Motor neuron (in vitro differentiated cells): ENCODE measurements around the gene YIPF1. TPM values are rescaled to one million over a fixed set of nuclear protein-coding genes. Genes with fewer than 3 reads are reported as not detected.
"Not testable (repeated sequence)": the region's sequence is repeated elsewhere in the genome, so short reads cannot be mapped to it uniquely, and the experiment has no call there.

Experiments used
- ATAC-seq, 8 experiments: fragments of 200-7000 bp; cut with Tn5 transposase; replicated peaks in 6 of 8; 2 replicates each; pipeline ENCODE4 v1.8.0; 2021; ENCODE audit warnings: mild to moderate bottlenecking in 8 of 8, moderate library complexity in 8 of 8
- H3K27ac ChIP-seq, 2 donors: fragments of 250-450 bp; sonication (Bioruptor Pico); 2 replicates each; pipeline ENCODE4 v1.9.0; 2021; ENCODE audit warnings: antibody characterized with exemption in 2 of 2, mild to moderate bottlenecking in 2 of 2, moderate library complexity in 1 of 2
- H3K4me1 ChIP-seq, 2 donors: fragments of 250-450 bp; sonication (Bioruptor Pico); replicated peaks in 1 of 2; 2 replicates each; pipeline ENCODE4 v1.6.1; 2021; ENCODE audit warnings: antibody characterized with exemption in 2 of 2, mild to moderate bottlenecking in 2 of 2, moderate library complexity in 1 of 2
- H3K4me3 ChIP-seq, 5 donors: fragments of 250-450 bp; sonication (Bioruptor Pico); 2 replicates each; pipeline ENCODE4 v1.9.0; 2021; ENCODE audit warnings: antibody characterized with exemption in 5 of 5, mild to moderate bottlenecking in 5 of 5, moderate library complexity in 4 of 5
- WGBS, 10 experiments: fragments of 450-650 bp; shearing (Covaris generic); methylation state at CpG; one replicate each; pipeline ENCODE4 v1.0.0; 2022; 5-methylcytosine and 5-hydroxymethylcytosine counted together
- in situ Hi-C, 9 experiments: fragments of 400-800 bp; cut with MboI; loops; one replicate each; pipeline ENCODE4 v1.15.0; 2021; ENCODE audit warnings: low sequenced_read_pairs in 9 of 9, low pct_unique_long_range_greater_than_20kb in 2 of 9; ENCODE audit not compliant: unreplicated experiment in 9 of 9
- total RNA-seq, 8 experiments: library from RNA; unstranded; fragments of 300-600 nt; gene quantifications; 2 replicates each; pipeline versions ENCODE4 v1.2.3 to v1.2.4, GENCODE V29; 2022

The YIPF1 gene
- total RNA-seq, 8 experiments from 2014 or later: 18.4 to 41.4 (median 34.6) TPM

DNA sequence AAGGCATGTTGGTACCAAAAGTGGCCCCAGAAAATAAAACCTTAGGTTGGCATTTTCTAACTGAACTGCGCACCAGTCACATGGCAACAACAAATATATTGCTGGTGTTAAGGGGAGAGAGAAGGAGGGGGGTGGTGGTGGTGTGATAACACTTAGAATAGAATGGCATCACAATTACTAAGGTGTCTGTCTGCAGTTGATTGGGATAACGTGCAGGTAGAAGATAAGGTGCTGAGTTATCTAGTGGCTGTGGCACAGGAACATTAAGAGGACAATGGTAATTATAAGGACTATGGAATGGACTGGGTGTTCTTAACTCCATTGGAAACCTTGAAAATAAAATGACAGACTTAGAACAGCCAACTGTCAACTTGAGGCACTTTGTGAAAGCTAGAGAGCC lies 1.4 kb upstream of the YIPF1 start:
- no peak overlapping the region for H3K4me3 ChIP-seq
- ATAC-seq: no peak
- peaks cover 4 to 5% of the 10 kb centered on the region in 2 donors for H3K4me1 ChIP-seq
- WGBS, 10 experiments: 40 to 100% (median 92%) methylated on average over 1 to 2 of the region's 2 CpGs; no CpG with 5 or more reads in 2 of the 10 experiments
- in situ Hi-C loops: no loop called here
- H3K27ac ChIP-seq: no peak overlapping the region

DNA sequence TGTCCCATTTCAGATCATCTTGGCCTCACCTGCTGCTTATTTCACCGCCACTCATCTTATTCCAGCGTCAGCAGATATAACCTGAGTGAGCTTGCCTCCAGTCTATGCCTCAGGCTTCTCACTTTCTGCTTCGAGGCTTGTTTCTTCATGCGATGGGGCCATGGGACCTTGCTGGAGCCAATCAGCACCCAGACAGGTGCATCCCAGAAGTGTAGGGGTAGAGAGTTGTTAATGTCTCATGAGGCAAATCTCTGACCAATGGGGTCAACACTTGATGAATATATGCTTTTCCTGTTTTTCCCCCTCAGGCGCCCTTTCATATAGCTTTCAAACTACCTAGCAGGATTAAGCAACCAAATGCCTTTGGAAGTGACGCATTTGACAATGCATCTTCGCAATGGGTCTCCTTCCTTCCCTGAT lies 935 bp upstream of the YIPF1 start:
- in situ Hi-C loops: no loop called here
- ATAC-seq: no peak
- no peak overlapping the region for H3K4me3 ChIP-seq
- H3K4me1 ChIP-seq: peaks cover 4 to 5% of the 10 kb centered on the region in 2 donors
- no peak overlapping the region for H3K27ac ChIP-seq
- WGBS, 10 experiments: 60 to 100% (median 85%) methylated on average over 2 to 7 of the region's 7 CpGs; no CpG with 5 or more reads in 1 of the 10 experiments

DNA sequence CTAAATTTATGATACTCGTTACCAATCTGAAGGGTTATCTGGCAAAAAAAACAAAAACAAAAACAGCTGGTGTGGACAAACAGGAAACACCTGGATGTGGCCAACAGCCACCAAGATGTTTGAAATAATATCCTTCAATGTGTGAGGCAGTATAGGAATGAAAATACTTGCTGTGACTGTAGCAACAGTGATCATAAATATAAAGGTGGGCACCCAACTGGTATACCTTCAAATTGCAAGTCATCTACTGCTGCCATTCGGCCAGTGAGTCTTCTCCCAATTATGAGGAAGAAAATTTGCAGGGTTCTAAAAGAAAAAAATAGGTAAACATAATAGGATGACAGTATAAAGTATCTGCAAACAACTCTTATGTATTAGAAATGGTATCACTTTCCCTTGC lies 916 bp downstream of the YIPF1 start:
- no peak for ATAC-seq
- no peak overlapping the region for H3K27ac ChIP-seq
- in situ Hi-C loops: no loop called here

DNA sequence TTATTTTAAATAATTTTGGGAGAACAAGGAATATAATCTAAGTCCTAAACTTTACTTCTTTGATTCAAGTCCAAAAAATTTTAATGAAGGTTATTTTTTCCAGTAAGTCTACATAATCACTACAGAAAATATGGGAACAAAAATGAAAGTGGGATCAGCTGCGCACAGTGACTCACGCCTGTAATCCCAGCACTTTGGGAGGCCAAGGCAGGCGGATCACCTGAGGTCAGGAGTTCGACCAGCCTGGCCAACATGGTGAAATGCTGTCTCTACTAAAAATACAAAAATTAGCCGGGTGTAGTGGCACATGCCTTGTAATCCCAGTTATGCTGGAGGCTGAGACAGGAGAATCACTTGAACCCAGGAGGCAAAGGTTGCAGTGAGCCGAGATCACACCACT lies 6.0 kb downstream of the YIPF1 start:
- H3K4me3 ChIP-seq, ATAC-seq, H3K4me1 ChIP-seq, H3K27ac ChIP-seq, in situ Hi-C loops: not testable (repeated sequence)
- WGBS, 10 experiments: 73 to 100% (median 97%) methylated on average over 1 to 6 of the region's 6 CpGs

More for the DNA sequence above, 916 bp downstream of the YIPF1 start:
- 38 to 88% (median 83%) methylated on average over 1 to 2 of the region's 2 CpGs; no CpG with 5 or more reads in 1 of the 10 experiments for WGBS, 10 experiments
- H3K4me3 ChIP-seq: peak overlapping the region in 1 of 5 donors; percentile 85
- peaks cover 4 to 5% of the 10 kb centered on the region in 2 donors for H3K4me1 ChIP-seq

DNA sequence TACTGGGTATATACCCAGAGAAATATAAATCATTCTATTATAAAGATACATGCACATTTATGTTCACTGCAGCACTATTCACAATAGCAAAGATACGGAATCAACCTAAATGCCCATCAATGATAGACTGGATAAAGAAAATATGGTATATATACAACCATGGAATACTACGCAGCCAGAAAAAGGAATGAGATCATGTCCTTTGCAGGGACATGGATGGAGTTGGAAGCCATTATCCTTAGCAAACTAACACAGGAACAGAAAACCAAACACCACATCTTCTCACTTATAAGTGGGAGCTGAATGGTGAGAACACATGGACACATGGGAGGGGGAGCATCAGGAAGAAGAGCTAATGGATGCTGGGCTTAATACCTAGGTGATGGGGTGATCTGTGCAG lies 7.7 kb downstream of the YIPF1 start:
- ATAC-seq, H3K4me3 ChIP-seq, H3K4me1 ChIP-seq, H3K27ac ChIP-seq, in situ Hi-C loops: not testable (repeated sequence)
- 91 to 100% (median 100%) methylated on average over 1 to 2 of the region's 2 CpGs; no CpG with 5 or more reads in 2 of the 10 experiments for WGBS, 10 experiments

DNA sequence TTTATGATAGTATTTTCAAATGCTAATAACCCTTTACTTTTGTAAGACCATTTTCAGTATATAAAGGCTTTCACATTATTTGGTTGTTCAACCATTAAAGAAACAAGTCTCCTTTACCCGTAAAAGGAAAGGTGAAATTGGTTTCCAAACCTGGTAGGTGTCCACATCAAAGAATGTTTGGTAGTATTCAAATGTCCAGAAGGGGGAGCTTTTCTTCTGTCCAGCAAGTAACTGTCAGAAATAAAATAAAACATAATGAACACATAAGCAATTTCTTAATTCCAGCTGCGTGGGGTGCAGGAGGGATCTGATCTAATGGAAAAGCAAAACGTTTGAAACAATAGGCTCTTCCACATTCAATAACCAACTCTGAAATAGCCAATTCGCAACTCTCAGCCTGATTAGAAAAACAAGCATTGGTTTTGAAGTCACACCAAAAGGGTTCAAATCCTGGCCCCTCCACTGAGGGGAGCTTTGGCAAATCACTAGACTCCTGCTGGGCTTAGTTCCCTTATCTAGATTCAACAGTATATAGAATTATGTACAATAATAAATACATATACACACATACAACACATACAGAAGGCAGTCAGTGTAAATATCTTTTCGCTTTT lies 11.0 kb downstream of the YIPF1 start:
- peak in 2 of 8 experiments; percentile 32 to 38 for ATAC-seq
- H3K27ac ChIP-seq: no peak overlapping the region
- no peaks in the 10 kb centered on the region for H3K4me1 ChIP-seq
- WGBS, 10 experiments: 20 to 75% (median 59%) methylated on average over 1 to 5 of the region's 5 CpGs
- in situ Hi-C loops: no loop called here
- no peak overlapping the region for H3K4me3 ChIP-seq

DNA sequence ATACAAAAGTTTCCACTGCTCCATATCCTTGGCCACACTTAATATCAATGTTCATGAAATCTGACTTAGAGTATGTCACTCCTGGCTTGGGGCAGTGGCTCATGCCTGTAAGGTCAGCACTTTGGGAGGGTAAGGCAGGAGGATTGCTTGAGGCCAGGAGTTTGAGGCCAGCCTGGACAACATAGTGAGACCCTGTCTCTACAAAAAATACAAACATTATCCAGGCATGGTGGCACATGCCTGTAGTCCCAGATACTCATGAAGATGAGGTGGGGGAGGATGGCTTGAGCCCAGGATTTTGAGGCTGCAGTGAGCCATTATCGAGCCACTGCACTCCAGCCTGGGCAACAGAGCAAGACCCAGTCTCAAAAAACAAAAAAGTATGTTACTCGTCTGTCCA lies 14.4 kb downstream of the YIPF1 start:
- ATAC-seq, H3K4me3 ChIP-seq, H3K4me1 ChIP-seq, H3K27ac ChIP-seq, in situ Hi-C loops: not testable (repeated sequence)
- 83 to 100% (median 97%) methylated on average over 1 to 2 of the region's 2 CpGs; no CpG with 5 or more reads in 4 of the 10 experiments for WGBS, 10 experiments

DNA sequence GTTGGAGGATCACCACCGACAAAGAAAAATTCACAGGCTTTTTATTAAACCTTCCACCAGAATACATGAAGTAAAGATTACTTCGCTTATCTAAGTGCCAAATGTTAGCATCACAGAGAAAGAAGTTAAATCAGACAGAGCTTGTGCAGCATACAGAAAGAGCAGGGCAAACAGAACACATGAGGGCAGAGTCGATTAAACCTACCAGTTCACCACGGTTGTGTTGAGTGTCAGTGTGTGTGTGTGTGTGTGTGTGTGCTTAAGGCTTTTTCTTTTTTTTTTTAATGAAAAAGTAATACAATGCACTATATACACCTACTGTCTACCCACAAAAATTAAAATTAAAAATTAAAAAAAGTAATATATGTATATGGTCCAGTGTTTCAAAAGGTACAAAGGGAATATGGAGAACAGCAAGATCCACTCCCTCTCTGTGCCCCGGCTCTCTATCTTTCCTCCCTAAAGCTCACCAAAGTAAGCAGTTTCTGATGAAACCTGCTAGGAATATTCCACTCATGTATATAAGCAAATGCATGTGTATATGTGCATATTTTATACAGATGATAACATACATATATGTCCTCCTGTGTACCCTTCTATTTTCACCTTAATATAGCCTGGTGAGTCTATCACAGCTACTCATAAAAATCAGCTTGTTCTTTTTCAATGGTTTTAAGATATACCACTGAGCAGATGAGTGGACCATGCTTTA lies 17.7 kb downstream of the YIPF1 start:
- Histone ChIP-seq H3K4me1 (no peaks in the 10 kb centered on the region), H3K27ac (no peak overlapping the region), H3K4me3 (no peak overlapping the region)
- peak in 5 of 8 experiments; percentile 33 to 92 (median 55) for ATAC-seq
- 14 to 100% (median 75%) methylated on average over 1 to 5 of the region's 5 CpGs for WGBS, 10 experiments
- in situ Hi-C loops: loop anchor here in 5 of 9 experiments (25.0 kb wide), 3 partner anchors 90 to 965 kb away; partner anchors contain the start of gene TTC22 (in 2 of the 5)

DNA sequence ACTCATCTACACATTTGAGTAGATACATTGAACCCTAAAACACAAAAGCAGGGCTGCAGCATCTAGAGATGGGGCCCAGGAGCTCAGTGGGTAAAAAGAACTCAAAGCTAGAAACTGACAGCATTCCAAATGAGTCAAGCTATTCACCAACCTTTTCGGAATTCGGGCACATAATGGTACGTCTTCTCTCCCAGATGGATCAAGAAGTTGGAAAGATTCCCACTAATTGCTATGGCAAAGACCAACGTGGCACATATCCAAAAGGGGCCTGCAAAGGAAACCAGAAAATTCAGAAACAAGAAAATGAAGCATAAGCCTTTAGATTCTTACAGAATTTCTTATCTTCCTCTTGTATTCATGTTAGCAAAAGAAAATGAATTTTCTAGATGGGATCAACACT lies 18.4 kb downstream of the YIPF1 start:
- no peaks in the 10 kb centered on the region for H3K4me1 ChIP-seq
- in situ Hi-C loops: loop anchor here in 5 of 9 experiments (25.0 kb wide), 3 partner anchors 91 to 966 kb away; partner anchors contain the start of gene TTC22 (in 2 of the 5)
- no peak overlapping the region for H3K4me3 ChIP-seq
- WGBS, 10 experiments: 15 to 93% (median 88%) methylated on average over 1 to 4 of the region's 4 CpGs; no CpG with 5 or more reads in 1 of the 10 experiments
- no peak overlapping the region for H3K27ac ChIP-seq
- peak in 1 of 8 experiments; percentile 81 for ATAC-seq

DNA sequence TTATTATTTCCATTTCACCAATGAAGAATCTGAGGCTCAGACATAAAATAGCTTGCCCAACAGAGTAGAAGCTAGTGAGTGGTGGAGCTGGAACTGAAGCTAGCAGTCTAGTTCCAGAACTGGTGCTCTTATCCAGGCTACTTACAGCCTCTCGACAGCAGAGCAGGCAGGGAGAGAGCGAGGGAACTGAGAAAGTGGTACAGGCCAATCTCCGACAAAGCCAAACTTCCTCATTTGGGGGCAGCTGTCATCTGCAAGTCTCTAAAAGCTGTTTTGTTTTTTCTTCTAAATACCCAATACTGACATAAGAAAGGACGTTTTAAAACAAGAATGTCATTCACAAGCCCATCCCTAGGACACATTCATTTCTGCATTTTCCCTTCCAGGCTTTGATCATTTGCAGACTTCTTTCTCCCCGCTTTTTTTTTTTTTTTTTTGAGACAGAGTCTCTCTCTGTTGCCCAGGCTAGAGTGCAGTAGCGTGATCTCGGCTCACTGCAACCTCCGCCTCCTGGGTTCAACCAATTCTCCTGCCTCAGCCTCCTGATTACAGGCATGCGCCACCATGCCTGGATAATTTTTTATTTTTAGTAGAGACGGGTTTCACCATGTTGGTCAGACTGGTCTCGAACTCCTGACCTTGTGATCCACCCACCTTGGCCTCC lies 20.0 kb downstream of the YIPF1 start:
- Histone ChIP-seq H3K4me3 (no peak overlapping the region), H3K27ac (no peak overlapping the region), H3K4me1 (no peaks in the 10 kb centered on the region)
- in situ Hi-C loops: loop anchor here in 6 of 9 experiments (10.0 to 25.0 kb wide), 4 partner anchors 93 to 968 kb away; partner anchors contain the start of gene TTC22 (in 2 of the 6)
- WGBS, 10 experiments: 81 to 100% (median 90%) methylated on average over 2 to 11 of the region's 11 CpGs
- ATAC-seq: no peak

DNA sequence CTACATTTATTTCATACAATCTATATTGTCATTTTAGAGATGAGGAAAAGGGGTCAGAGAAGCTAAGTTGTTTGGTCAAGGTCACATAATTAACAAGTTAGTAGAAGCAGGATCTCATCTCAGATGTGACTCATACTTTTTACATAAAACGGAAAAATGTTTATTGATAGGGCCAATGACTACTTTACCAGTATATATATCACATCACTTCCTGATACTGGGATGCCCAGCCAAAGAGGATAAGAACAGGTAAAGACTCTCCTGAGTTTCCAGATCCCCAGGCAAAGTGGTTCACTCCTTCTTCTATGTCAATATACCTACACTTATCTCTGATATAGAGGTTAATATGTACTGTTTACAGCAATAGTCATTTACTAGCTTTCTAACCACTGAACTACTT lies 21.0 kb downstream of the YIPF1 start:
- H3K4me1 ChIP-seq: no peaks in the 10 kb centered on the region
- in situ Hi-C loops: loop anchor here in 6 of 9 experiments (10.0 to 25.0 kb wide), 4 partner anchors 94 to 969 kb away; partner anchors contain the start of gene TTC22 (in 2 of the 6)
- no peak overlapping the region for H3K27ac ChIP-seq
- no peak overlapping the region for H3K4me3 ChIP-seq
- ATAC-seq: no peak
- WGBS, 10 experiments: 13 to 100% (median 90%) methylated on average over 1 of the region's 1 CpG; no CpG with 5 or more reads in 3 of the 10 experiments

DNA sequence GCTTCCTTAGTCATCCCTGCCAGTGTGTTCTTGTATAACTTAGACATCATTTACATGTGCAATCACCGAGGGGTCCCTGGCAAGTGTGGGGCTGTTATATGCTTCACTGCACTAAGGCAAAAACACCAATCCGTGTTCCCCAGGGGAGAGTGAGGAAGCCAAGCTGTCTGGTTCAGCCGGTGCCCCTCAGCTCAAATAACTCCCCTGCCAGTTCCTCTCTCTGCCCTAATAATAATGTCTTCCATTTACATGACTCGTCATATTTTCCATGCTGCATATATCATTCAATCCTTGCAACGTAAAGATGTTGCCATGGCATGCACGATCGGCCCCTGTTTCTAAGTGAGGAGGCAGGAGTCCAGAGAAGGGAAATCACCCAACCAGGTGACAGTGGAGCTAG lies 27.1 kb downstream of the YIPF1 start:
- no peak overlapping the region for H3K27ac ChIP-seq
- H3K4me1 ChIP-seq: no peaks in the 10 kb centered on the region
- ATAC-seq: peak in 1 of 8 experiments; percentile 57
- H3K4me3 ChIP-seq: no peak overlapping the region
- in situ Hi-C loops: loop anchor here in 6 of 9 experiments (10.0 to 25.0 kb wide), 4 partner anchors 100 to 975 kb away; partner anchors contain the start of gene TTC22 (in 2 of the 6)
- WGBS, 10 experiments: 20 to 94% (median 70%) methylated on average over 3 to 7 of the region's 7 CpGs; no CpG with 5 or more reads in 1 of the 10 experiments
